Measurements from ENCODE around the gene ARMH3.

The ARMH3 gene

GRCh38 chr10:101828766-101829551 lies 227.0 kb downstream of the ARMH3 start:
- DNase-seq, result no peak

- DNase-seq, result no peak
These were observed 227.9 kb downstream of the ARMH3 start for GRCh38 chr10:101827919-101828600.

- DNase-seq, result no peak
These were observed 229.0 kb downstream of the ARMH3 start for GRCh38 chr10:101826852-101827434.

- no peak for DNase-seq
These were observed 231.2 kb downstream of the ARMH3 start for GRCh38 chr10:101824736-101825135.

GRCh38 chr10:101818872-101819633 lies 236.9 kb downstream of the ARMH3 start:
- DNase-seq, result no peak

GRCh38 chr10:101818119-101818871 lies 237.7 kb downstream of the ARMH3 start, which contains the start of gene OGA:
Gene OGA (minus strand): TSS chr10:101818444. CDS start chr10:101818022, 422 bp downstream.
- DNase-seq, result peak; percentile 93 to 98

DNA sequence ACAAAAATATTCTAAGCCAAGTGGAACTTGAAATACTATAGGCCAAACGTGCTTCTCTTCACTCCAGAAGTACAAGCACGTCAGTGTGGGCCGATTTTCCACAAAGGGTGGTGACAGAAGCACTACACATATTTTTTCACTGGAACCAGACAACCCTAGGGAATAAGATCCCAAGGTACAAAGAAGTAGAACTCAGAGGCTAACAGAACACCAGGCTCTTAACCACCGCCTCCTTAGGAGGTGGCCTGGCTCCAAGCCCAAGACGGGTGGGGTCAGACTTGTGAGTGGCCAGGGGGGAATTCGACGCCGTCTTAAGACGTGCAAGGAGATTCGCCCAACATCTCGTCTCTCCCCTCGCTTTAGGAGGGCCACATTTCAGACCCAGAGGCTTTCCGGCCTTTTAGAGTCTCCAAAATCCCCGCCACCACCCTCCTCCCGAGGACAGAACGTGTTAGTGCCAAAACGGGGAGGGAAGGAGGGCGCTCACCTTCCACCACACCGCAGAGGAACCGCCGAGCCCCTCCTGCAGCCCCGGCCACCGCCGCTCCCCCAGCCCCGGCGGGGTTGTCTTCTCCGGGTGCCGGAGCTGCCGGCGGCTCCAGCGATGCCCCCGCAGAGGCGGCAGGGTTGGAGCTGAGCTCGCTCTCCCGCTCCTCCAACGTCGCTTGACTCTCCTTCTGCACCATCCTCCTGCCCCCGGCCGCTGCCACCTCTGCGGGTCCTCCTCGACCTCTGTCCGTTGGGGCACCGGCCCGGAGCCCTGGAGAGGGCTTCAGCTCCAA lies 238.4 kb downstream of the ARMH3 start:
- peak; percentile 54 to 82 for DNase-seq

GRCh38 chr10:101816913-101817336 lies 239.0 kb downstream of the ARMH3 start:
- no peak for DNase-seq

- no peak for DNase-seq
These were observed 239.6 kb downstream of the ARMH3 start for GRCh38 chr10:101816376-101816775.

GRCh38 chr10:101814466-101815071 lies 241.4 kb downstream of the ARMH3 start:
- DNase-seq, result no peak

DNA sequence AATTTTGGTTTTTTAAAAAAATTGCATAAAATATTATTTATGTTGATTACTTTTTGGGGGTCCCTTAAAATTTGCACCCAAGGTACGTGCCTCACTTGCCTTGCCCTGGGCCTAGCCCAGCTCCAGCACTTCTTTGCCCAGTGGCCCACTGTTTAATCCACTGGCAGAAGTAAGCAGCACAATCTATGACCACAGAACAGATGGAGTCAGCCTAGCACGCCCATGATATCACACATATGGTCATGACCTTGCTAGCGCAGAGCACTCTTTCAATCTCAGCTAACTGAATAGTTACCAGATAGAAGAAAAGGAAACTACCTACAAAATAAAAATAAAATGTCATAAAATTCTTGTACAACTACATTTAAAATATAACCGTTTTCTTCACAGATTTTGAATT lies 243.4 kb downstream of the ARMH3 start:
- no peak for DNase-seq

- DNase-seq, result no peak
These were observed 248.8 kb downstream of the ARMH3 start for GRCh38 chr10:101807158-101807557.

- no peak for DNase-seq
These were observed 252.5 kb downstream of the ARMH3 start for GRCh38 chr10:101803511-101803910.

DNA sequence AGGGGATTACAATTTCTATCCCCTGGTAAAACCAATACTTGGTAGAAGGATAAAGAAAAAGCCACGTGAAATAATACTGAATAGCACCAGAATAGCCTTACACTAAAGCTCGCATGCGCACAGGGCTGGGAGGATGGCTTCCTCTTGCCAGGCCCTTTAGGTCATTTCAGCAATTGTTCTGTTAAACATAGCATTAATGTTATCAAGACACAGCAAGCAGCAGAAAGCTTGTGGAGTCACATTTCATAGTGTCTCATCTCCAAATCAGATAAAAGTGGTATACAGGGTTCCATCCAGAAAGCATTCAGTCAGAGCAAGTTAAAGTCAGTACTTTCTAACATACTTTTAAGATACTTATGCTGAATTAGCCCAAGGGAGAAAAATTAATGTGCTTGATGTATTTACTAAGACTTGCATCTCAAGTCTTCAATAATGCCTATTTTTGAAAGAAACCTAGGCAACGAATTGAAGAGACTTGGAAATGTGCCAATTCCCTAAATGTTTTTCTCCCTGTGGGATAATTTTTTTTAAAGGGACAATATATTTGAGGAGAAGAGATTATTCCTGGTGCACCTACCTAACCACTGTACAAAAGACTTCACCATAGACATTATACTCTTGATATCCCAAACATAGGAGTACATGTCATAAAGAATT lies 258.4 kb downstream of the ARMH3 start:
- DNase-seq, result no peak

Data from SW 1271 (cell line).